ENCODE data around the gene TMEM129.

TMEM129 gene

GRCh38 chr4:1720163-1720983, 750 bp downstream of the TMEM129 start (continued):
- TF ChIP-seq ZBTB20 (tag by site-specific recombination; IDR thresholded peaks at IDR 0.05) = 0 out of 2 replicates have a peak, but pooled peaks have one; percentile 55
- no peak for TF ChIP-seq KLF1 (tag by site-specific recombination; IDR thresholded peaks at IDR 0.05)
- TF ChIP-seq ZSCAN30 (tag by site-specific recombination; IDR thresholded peaks at IDR 0.05) = no peak
- no peak for TF ChIP-seq ZNF785 (tag by site-specific recombination; IDR thresholded peaks at IDR 0.05)
- no peak for TF ChIP-seq ZNF324 (tag by site-specific recombination; IDR thresholded peaks at IDR 0.05)
- TF ChIP-seq ZSCAN23 (tag by site-specific recombination; IDR thresholded peaks at IDR 0.05) = no peak
- no peak for TF ChIP-seq ZNF140 (tag by site-specific recombination; IDR thresholded peaks at IDR 0.05)
- peak; percentile 62 for TF ChIP-seq REST (tag by site-specific recombination; IDR thresholded peaks at IDR 0.05)
- TF ChIP-seq ZNF16 (tag by site-specific recombination; IDR thresholded peaks at IDR 0.05; ENCODE audit: low read depth) = no peak
- no peak for TF ChIP-seq PRDM1 (tag by site-specific recombination; IDR thresholded peaks at IDR 0.05)
- TF ChIP-seq HOXD13 (CRISPR knock-in tag; IDR thresholded peaks at IDR 0.05; ENCODE audit: borderline replicate concordance) = no peak
- TF ChIP-seq GLIS1 (tag by site-specific recombination; IDR thresholded peaks at IDR 0.05) = peak; percentile 73
- TF ChIP-seq ZIC2 (tag by site-specific recombination; IDR thresholded peaks at IDR 0.05) = peak; percentile 34; the same call in 1 of the 2 replicates
- no peak for TF ChIP-seq ELK4 (IDR thresholded peaks at IDR 0.05; ENCODE audit: borderline replicate concordance, low read depth, low read length)
- no peak for TF ChIP-seq ZNF658 (tag by site-specific recombination; IDR thresholded peaks at IDR 0.05)
- TF ChIP-seq ZXDB (tag by site-specific recombination; IDR thresholded peaks at IDR 0.05) = no peak; the same call in 1 of the 2 replicates
- TF ChIP-seq ZNF654 (tag by site-specific recombination; IDR thresholded peaks at IDR 0.05; ENCODE audit: low read depth) = no peak
- TF ChIP-seq ZEB2 (tag by site-specific recombination; IDR thresholded peaks at IDR 0.05) = no peak
- TF ChIP-seq ZNF596 (tag by site-specific recombination; IDR thresholded peaks at IDR 0.05) = no peak
- no peak for TF ChIP-seq ZNF391 (tag by site-specific recombination; IDR thresholded peaks at IDR 0.05; ENCODE audit: borderline replicate concordance, low read depth)
- TF ChIP-seq ZNF18 (tag by site-specific recombination; IDR thresholded peaks at IDR 0.05) = no peak
- no peak for TF ChIP-seq WT1 (tag by site-specific recombination; IDR thresholded peaks at IDR 0.05)
- no peak for TF ChIP-seq PRDM6 (tag by site-specific recombination; IDR thresholded peaks at IDR 0.05)
- TF ChIP-seq ZNF501 (tag by site-specific recombination; IDR thresholded peaks at IDR 0.05) = peak; percentile 57
- TF ChIP-seq ZNF677 (tag by site-specific recombination; IDR thresholded peaks at IDR 0.05) = no peak
- TF ChIP-seq ZNF146 (tag by site-specific recombination; IDR thresholded peaks at IDR 0.05) = no peak
- TF ChIP-seq ZNF837 (tag by site-specific recombination; IDR thresholded peaks at IDR 0.05) = 0 out of 2 replicates have a peak, but pooled peaks have one; percentile 30
- no peak for TF ChIP-seq ZNF777 (tag by site-specific recombination; IDR thresholded peaks at IDR 0.05; ENCODE audit: borderline replicate concordance)
- no peak for TF ChIP-seq TSHZ1 (tag by site-specific recombination; IDR thresholded peaks at IDR 0.05; ENCODE audit: borderline replicate concordance)
